Stimulated activated CD4-positive, alpha-beta T cell treated with anti-CD3 and anti-CD28 coated beads, Interleukin-15, amount 100 ng/mL, for 48 hours (primary cell): Measurements from ENCODE around the gene OPALIN.

Experiments used
- DNase-seq, 2 donors: peaks; one replicate each; pipeline ENCODE4 v3.0.0-alpha.2; 2020; ENCODE audit warnings: low read depth in 2 of 2

Gene OPALIN

GRCh38 chr10:96358851-96359540 is at the start of gene OPALIN:
Gene OPALIN (minus strand): TSS chr10:96359002. CDS start chr10:96358896, 106 bp downstream.
- no peak for DNase-seq

- DNase-seq, result no peak
These were observed 49.4 kb upstream of the OPALIN start for GRCh38 chr10:96408201-96408600.

GRCh38 chr10:96407560-96408069 is 48.8 kb upstream of the OPALIN start:
- no peak for DNase-seq

- DNase-seq, result no peak
These were observed 47.3 kb upstream of the OPALIN start for GRCh38 chr10:96406091-96406490.

GRCh38 chr10:96402417-96403305 is 43.9 kb upstream of the OPALIN start:
- DNase-seq, result no peak

- DNase-seq, result no peak
These were observed 42.2 kb upstream of the OPALIN start for GRCh38 chr10:96401036-96401435.

- DNase-seq, result no peak
These were observed 41.7 kb upstream of the OPALIN start for GRCh38 chr10:96400465-96400864.

- no peak for DNase-seq
These were observed 39.1 kb upstream of the OPALIN start for GRCh38 chr10:96397902-96398301.

- peak; percentile 26 to 49 for DNase-seq
These were observed 37.4 kb upstream of the OPALIN start for GRCh38 chr10:96395931-96396877.

GRCh38 chr10:96390460-96390864 is 31.7 kb upstream of the OPALIN start:
- DNase-seq, result no peak

GRCh38 chr10:96389785-96390184 is 31.0 kb upstream of the OPALIN start:
- no peak for DNase-seq

- no peak for DNase-seq
These were observed 28.8 kb upstream of the OPALIN start for GRCh38 chr10:96387601-96388000.

- DNase-seq, result no peak
These were observed 28.4 kb upstream of the OPALIN start for GRCh38 chr10:96387161-96387560.

GRCh38 chr10:96384506-96384905 is 25.7 kb upstream of the OPALIN start:
- no peak for DNase-seq

- DNase-seq, result no peak
These were observed 22.0 kb upstream of the OPALIN start for GRCh38 chr10:96380821-96381220.

- DNase-seq, result no peak
These were observed 21.0 kb upstream of the OPALIN start for GRCh38 chr10:96379758-96380157.

- DNase-seq, result no peak
These were observed 19.9 kb upstream of the OPALIN start for GRCh38 chr10:96378741-96379140.

- no peak for DNase-seq
These were observed 19.1 kb upstream of the OPALIN start for GRCh38 chr10:96377816-96378294.

GRCh38 chr10:96376483-96376882 is 17.7 kb upstream of the OPALIN start:
- no peak for DNase-seq

GRCh38 chr10:96374985-96375830 is 16.4 kb upstream of the OPALIN start:
- peak; percentile 48 to 75 for DNase-seq

GRCh38 chr10:96374639-96374984 is 15.8 kb upstream of the OPALIN start:
- no peak for DNase-seq
